IMR-90 (cell line): Measurements from ENCODE around the gene INSR. TPM values are rescaled to one million over a fixed set of nuclear protein-coding genes. Genes with fewer than 3 reads are reported as not detected.

Source experiments
- ATAC-seq: fragments of 200-7000 bp; cut with Tn5 transposase; 2 replicates; pipeline ENCODE4 v1.9.1; 2020; ENCODE audit warnings: low read depth, mild to moderate bottlenecking, moderate library complexity
- BruUV-seq: library from RNA; stranded (reverse); fragments of 400-500 nt; replicated peaks from 2 replicates; lab custom pipeline; 2021; lab: Mats Ljungman, UMichigan
- CTCF ChIA-PET: fragments of 300-600 bp; formaldehyde crosslinking; extraction: SDS; loops from one replicate; lab custom pipeline; 2021; ENCODE audit warnings: antibody characterized with exemption; lab: Yijun Ruan, JAX
- POLR2A ChIA-PET: fragments of 300-600 bp; sonication (Branson Sonifier 250); formaldehyde crosslinking; loops from one replicate; lab custom pipeline; 2022; ENCODE audit warnings: antibody characterized with exemption; ENCODE audit not compliant: unreplicated experiment; lab: Charles Lee
- DNase-seq: peaks from one replicate; pipeline ENCODE4 v3.0.0; 2013
- H2AFZ ChIP-seq: replicated peaks from 2 replicates; pipeline ENCODE3; 2013; ENCODE audit warnings: low read length, mild to moderate bottlenecking; ENCODE audit not compliant: poor library complexity
- H2AK5ac ChIP-seq: 2 replicates; pipeline ENCODE4 v1.6.1; 2013; ENCODE audit warnings: low read depth, low read length, inconsistent platforms
- H2AK9ac ChIP-seq: replicated peaks from 2 replicates; pipeline ENCODE3; 2013; ENCODE audit warnings: mild to moderate bottlenecking, low read depth, low read length, moderate library complexity; ENCODE audit not compliant: poor library complexity
- H2BK120ac ChIP-seq: 2 replicates; pipeline ENCODE4 v1.6.1; 2013; ENCODE audit warnings: low read depth, low read length, inconsistent platforms
- H2BK15ac ChIP-seq: 3 replicates; pipeline ENCODE4 v1.6.1; 2013; ENCODE audit warnings: low read depth, low read length, inconsistent platforms
- H2BK20ac ChIP-seq: 2 replicates; pipeline ENCODE4 v1.6.1; 2013; ENCODE audit warnings: low read depth, mild to moderate bottlenecking, inconsistent platforms, low read length, moderate library complexity
- H2BK5ac ChIP-seq: 2 replicates; pipeline ENCODE4 v1.6.1; 2013; ENCODE audit warnings: mild to moderate bottlenecking, low read depth, low read length, inconsistent platforms; ENCODE audit not compliant: poor library complexity, severe bottlenecking
- H3K14ac ChIP-seq: replicated peaks from 2 replicates; pipeline ENCODE4 v1.6.1; 2013; ENCODE audit warnings: low read depth, low read length, inconsistent platforms
- H3K18ac ChIP-seq: 2 replicates; pipeline ENCODE4 v1.6.1; 2013; ENCODE audit warnings: low read depth, low read length, control low read depth
- H3K23ac ChIP-seq: 2 replicates; pipeline ENCODE4 v1.6.1; 2013; ENCODE audit warnings: low read depth, low read length, inconsistent platforms
- H3K27ac ChIP-seq: 2 replicates; pipeline ENCODE4 v1.5.1; 2013; ENCODE audit warnings: mild to moderate bottlenecking, control low read depth, low read length; ENCODE audit not compliant: insufficient read depth
- H3K27me3 ChIP-seq: 2 replicates; pipeline ENCODE4 v1.6.1; 2013; ENCODE audit warnings: low read length; ENCODE audit not compliant: control insufficient read depth, insufficient read depth
- H3K36me3 ChIP-seq: 2 replicates; pipeline ENCODE4 v1.6.1; 2013; ENCODE audit warnings: low read length, mixed read lengths; ENCODE audit not compliant: control insufficient read depth, insufficient read depth
- H3K4ac ChIP-seq: 2 replicates; pipeline ENCODE4 v1.6.1; 2013; ENCODE audit warnings: low read depth, low read length, inconsistent platforms
- H3K4me1 ChIP-seq: 2 replicates; pipeline ENCODE4 v1.6.1; 2013; ENCODE audit warnings: low read length, mixed read lengths; ENCODE audit not compliant: control insufficient read depth, insufficient read depth
- H3K4me2 ChIP-seq: 2 replicates; pipeline ENCODE4 v1.6.1; 2013; ENCODE audit warnings: low read depth, mild to moderate bottlenecking, control low read depth, low read length, moderate library complexity
- H3K4me3 ChIP-seq: 2 replicates; pipeline ENCODE4 v1.5.1; 2013; ENCODE audit warnings: low read depth, mild to moderate bottlenecking, control low read depth, low read length, moderate library complexity; ENCODE audit not compliant: insufficient read depth
- H3K56ac ChIP-seq: 2 replicates; pipeline ENCODE4 v1.6.1; 2013; ENCODE audit warnings: low read length, inconsistent platforms; ENCODE audit not compliant: insufficient read depth; ENCODE audit errors: extremely low read depth
- H3K79me1 ChIP-seq, 2 experiments: 2 replicates each; pipeline ENCODE4 v1.6.1; 2013; ENCODE audit warnings: low read length in 2 of 2, inconsistent platforms in 1 of 2, low read depth in 1 of 2
- H3K9ac ChIP-seq: 2 replicates; pipeline ENCODE4 v1.6.1; 2013; ENCODE audit warnings: low read depth, low read length, control low read depth
- H3K9me1 ChIP-seq: 2 replicates; pipeline ENCODE4 v1.6.1; 2013; ENCODE audit warnings: low read length, inconsistent platforms; ENCODE audit not compliant: insufficient read depth
- H3K9me3 ChIP-seq: 2 replicates; pipeline ENCODE4 v1.6.1; 2013; ENCODE audit warnings: low read length; ENCODE audit not compliant: control insufficient read depth, insufficient read depth
- H4K20me1 ChIP-seq: 2 replicates; pipeline ENCODE4 v1.6.1; 2013; ENCODE audit warnings: low read length, inconsistent platforms; ENCODE audit not compliant: insufficient read depth
- H4K5ac ChIP-seq: 2 replicates; pipeline ENCODE4 v1.6.1; 2013; ENCODE audit warnings: mild to moderate bottlenecking, low read depth, low read length, control low read depth
- H4K8ac ChIP-seq, 2 experiments: 2 replicates each; pipeline ENCODE4 v1.6.1; 2013; ENCODE audit warnings: low read depth in 2 of 2, low read length in 2 of 2, control low read depth in 1 of 2, inconsistent platforms in 1 of 2
- H4K91ac ChIP-seq: 2 replicates; pipeline ENCODE4 v1.6.1; 2013; ENCODE audit warnings: low read depth, low read length, inconsistent platforms; ENCODE audit not compliant: insufficient read depth
- BHLHE40 ChIP-seq: fragments of 150-350 bp; IDR thresholded peaks from 2 replicates; pipeline ENCODE4 v1.6.1; 2016; ENCODE audit warnings: mild to moderate bottlenecking, low read depth, low read length
- CEBPB ChIP-seq: IDR thresholded peaks from 2 replicates; pipeline ENCODE4 v1.6.1; 2012; ENCODE audit warnings: low read depth, low read length, improper control_type of control experiment
- CHD1 ChIP-seq: IDR thresholded peaks from 2 replicates; pipeline ENCODE4 v1.6.1; 2012; ENCODE audit warnings: low read depth, low read length, improper control_type of control experiment
- CTCF ChIP-seq: conservative IDR thresholded peaks from 2 replicates; pipeline ENCODE4 v1.5.1; 2012; ENCODE audit warnings: mild to moderate bottlenecking, low read depth, low read length, improper control_type of control experiment
- ELK1 ChIP-seq: fragments of 150-350 bp; IDR thresholded peaks from 2 replicates; pipeline ENCODE4 v1.6.1; 2016; ENCODE audit warnings: low read depth, mild to moderate bottlenecking, low read length, moderate library complexity, borderline replicate concordance
- FOS ChIP-seq: fragments of 150-350 bp; IDR thresholded peaks from 2 replicates; pipeline ENCODE4 v1.6.1; 2016; ENCODE audit warnings: low read depth, low read length
- MAFK ChIP-seq: IDR thresholded peaks from 2 replicates; pipeline ENCODE4 v1.6.1; 2012; ENCODE audit warnings: low read depth, low read length, improper control_type of control experiment
- RAD21 ChIP-seq: IDR thresholded peaks from 2 replicates; pipeline ENCODE4 v1.6.1; 2012; ENCODE audit warnings: low read length, improper control_type of control experiment
- RCOR1 ChIP-seq: IDR thresholded peaks from 2 replicates; pipeline ENCODE4 v1.6.1; 2012; ENCODE audit warnings: mild to moderate bottlenecking, low read length, improper control_type of control experiment; ENCODE audit not compliant: insufficient replicate concordance
- RFX5 ChIP-seq: IDR thresholded peaks from 2 replicates; pipeline ENCODE4 v1.8.0; 2012; ENCODE audit warnings: low read depth, mild to moderate bottlenecking, low read length, moderate library complexity
- SMC3 ChIP-seq: fragments of 150-350 bp; IDR thresholded peaks from 2 replicates; pipeline ENCODE4 v1.6.1; 2016; ENCODE audit warnings: low read depth, mild to moderate bottlenecking, antibody characterized with exemption, low read length, moderate library complexity
- USF2 ChIP-seq: fragments of 150-350 bp; IDR thresholded peaks from 2 replicates; pipeline ENCODE4 v1.6.1; 2017; ENCODE audit warnings: mild to moderate bottlenecking, antibody characterized with exemption, low read length, low read depth
- WGBS, 2 experiments: methylation state at CpG; one replicate each; pipeline versions ENCODE4 v1.1.5 to v1.1.7; 2013; ENCODE audit warnings: missing lambda C conversion rate in 2 of 2; ENCODE audit not compliant: insufficient read length in 1 of 2; ENCODE audit errors: extremely low coverage in 2 of 2; 5-methylcytosine and 5-hydroxymethylcytosine counted together
- dilution Hi-C: fragments of 300-500 bp; cut with HindIII; formaldehyde crosslinking; loops from one replicate; pipeline ENCODE4 v1.14.3; 2018; ENCODE audit warnings: low sequenced_read_pairs; ENCODE audit not compliant: unreplicated experiment
- in situ Hi-C: fragments of 300-500 bp; cut with MboI; formaldehyde crosslinking; loops from 3 replicates; pipeline ENCODE4 v1.14.3; 2019; ENCODE audit warnings: low sequenced_read_pairs, inconsistent platforms, mixed read lengths
- intact Hi-C: fragments of 100-400 bp; cut with micrococcal nuclease; formaldehyde crosslinking; loops from 2 replicates; pipeline ENCODE4 v1.10.0; 2022
- polyA plus RNA-seq, 3 experiments: library from polyadenylated mRNA; depleted of rRNA; stranded (reverse); fragments of >200 nt; gene quantifications; 2 replicates each; pipeline ENCODE4 v1.2.3, GENCODE V29; 2012; ENCODE audit warnings: low replicate concordance in 1 of 3
- total RNA-seq: library from RNA; depleted of rRNA; stranded (reverse); fragments of >200 nt; gene quantifications from 2 replicates; pipeline ENCODE4 v1.2.3, GENCODE V29; 2012

Gene INSR
- total and polyA plus RNA-seq, 2 of the 4 experiments (the other 2 are of a cell fraction) = 2.8 to 7.9 TPM

- H3K4me2 ChIP-seq = no peak overlapping the region
- H4K8ac ChIP-seq = peak overlapping the region; percentile 68 to 76
- no peak overlapping the region for H2BK120ac ChIP-seq
- H3K9me1 ChIP-seq = no peaks in the 10 kb centered on the region
- H3K9ac ChIP-seq = no peak overlapping the region
- H2BK5ac ChIP-seq = no peak overlapping the region
- no peak overlapping the region for H3K18ac ChIP-seq
- intact Hi-C loops = loop anchor here (10.0 kb wide), 1 partner anchor 334 kb away; the partner anchor contains the start of genes GPR108 and TRIP10
- no peak overlapping the region for H3K4me3 ChIP-seq
- H3K36me3 ChIP-seq = peaks cover 15% of the 10 kb centered on the region
- DNase-seq (no peak), ATAC-seq (no peak)
- BruUV-seq = no TSS peak
- H3K4me1 ChIP-seq = no peaks in the 10 kb centered on the region
- H2BK20ac ChIP-seq = no peak overlapping the region
- peak overlapping the region; percentile 99 for H2AFZ ChIP-seq
- in situ Hi-C loops = no loop called here
- H2BK15ac ChIP-seq = no peak overlapping the region
- no peak overlapping the region for H3K23ac ChIP-seq
- H3K27me3 ChIP-seq = no peaks in the 10 kb centered on the region
- 0 out of 2 replicates have a peak overlapping the region, but pooled peaks have one; percentile 27 for H4K91ac ChIP-seq
- no peak overlapping the region for H2AK9ac ChIP-seq
- no peak overlapping the region for H3K56ac ChIP-seq
- no CpG with 5 or more reads among the region's 6 CpGs for WGBS, 2 experiments
- no peaks in the 10 kb centered on the region for H4K20me1 ChIP-seq
- CTCF ChIA-PET = interaction anchor here (0.6 kb wide), 1 partner anchor 79 kb away, joined by 3 read pairs; no protein-coding TSS in a partner anchor
- H4K5ac ChIP-seq = no peak overlapping the region; the same call in 1 of the 2 replicates
- H2AK5ac ChIP-seq = no peak overlapping the region
- H3K4ac ChIP-seq = 0 out of 2 replicates have a peak overlapping the region, but pooled peaks have one; percentile 43
- H3K27ac ChIP-seq = no peak overlapping the region
- POLR2A ChIA-PET = no interaction called here
- H3K79me1 ChIP-seq = peaks cover 11 to 18% of the 10 kb centered on the region in 2 experiments
- peaks cover 2% of the 10 kb centered on the region; the same call in 1 of the 2 replicates for H3K9me3 ChIP-seq
- no peak overlapping the region for H3K14ac ChIP-seq
- dilution Hi-C loops = no loop called here
- no peak for TF ChIP-seq ELK1
- no peak for TF ChIP-seq RCOR1
- TF ChIP-seq FOS = no peak
- TF ChIP-seq SMC3 = no peak
- TF ChIP-seq CTCF = no peak
- no peak for TF ChIP-seq USF2
- no peak for TF ChIP-seq MAFK
- TF ChIP-seq BHLHE40 = no peak
- TF ChIP-seq RAD21 = no peak
- TF ChIP-seq CHD1 = no peak
- TF ChIP-seq RFX5 = no peak
- TF ChIP-seq CEBPB = no peak
Observed at GRCh38 chr19:7068599-7068998, 225.6 kb downstream of the INSR start.
